Breast epithelium (tissue), 4 donors: ENCODE data around the gene PIAS1. TPM values are rescaled to one million over a fixed set of nuclear protein-coding genes. Genes with fewer than 3 reads are reported as not detected.
A peak's percentile ranks its signal among the peaks of the same experiment; 100 is the strongest.

Source experiments
- DNase-seq, 2 donors: peaks; one replicate each; pipeline ENCODE4 v3.0.0-alpha.2; 2019; ENCODE audit warnings: low spot score in 2 of 2
- H3K27ac ChIP-seq, 2 donors: fragments of 200-600 bp; sonication (generic) in 1 of 2; one replicate each; pipeline ENCODE4 v1.5.1; 2016 to 2019; ENCODE audit warnings: mild to moderate bottlenecking in 1 of 2
- H3K27me3 ChIP-seq, 2 donors: fragments of 200-600 bp; sonication (generic) in 1 of 2; one replicate each; pipeline versions ENCODE4 v1.5.1 to v1.6.0; 2017 to 2019; ENCODE audit warnings: control low read depth in 1 of 2, mild to moderate bottlenecking in 1 of 2
- H3K36me3 ChIP-seq: fragments of 200-600 bp; one replicate; pipeline ENCODE4 v1.5.1; 2019
- H3K4me1 ChIP-seq, 2 donors: fragments of 200-600 bp; sonication (generic); one replicate each; pipeline ENCODE4 v1.5.1; 2016 to 2019; ENCODE audit warnings: control low read depth in 1 of 2
- H3K4me3 ChIP-seq, 3 donors: fragments of 200-600 bp; sonication (generic); 1 replicate in 2 of 3; 2 replicates in 1 of 3; pipeline ENCODE4 v1.5.1; 2016 to 2019; ENCODE audit warnings: mild to moderate bottlenecking in 3 of 3, moderate library complexity in 2 of 3
- H3K9me3 ChIP-seq, 2 donors: fragments of 200-600 bp; sonication (generic) in 1 of 2; one replicate each; pipeline ENCODE4 v1.5.1; 2016 to 2019; ENCODE audit warnings: control low read depth in 1 of 2
- POLR2A ChIP-seq: fragments of 450-650 bp; IDR thresholded peaks from one replicate; pipeline ENCODE4 v1.6.1; 2016; ENCODE audit warnings: antibody characterized with exemption, mild to moderate bottlenecking, moderate library complexity
- POLR2AphosphoS5 ChIP-seq, 3 donors: sonication (generic); formaldehyde crosslinking; IDR thresholded peaks; one replicate each; pipeline ENCODE4 v1.6.1; 2017; ENCODE audit warnings: antibody characterized with exemption in 3 of 3
- intact Hi-C: fragments of 100-400 bp; cut with DNase I; formaldehyde crosslinking; loops from one replicate; pipeline ENCODE4 v1.15.1; 2023; ENCODE audit warnings: low total_unique reads
- total RNA-seq, 3 donors: library from RNA; depleted of rRNA; stranded (reverse); fragments of >200 nt; gene quantifications; one replicate each; pipeline ENCODE4 v1.1.0, GENCODE V29; 2016
- TF ChIP-seq, protein P1 (sequence below), 3 donors: fragments of 450-650 bp; IDR thresholded peaks; one replicate each; pipeline ENCODE4 v1.5.1; 2016 to 2017; ENCODE audit warnings: antibody characterized with exemption in 3 of 3, mild to moderate bottlenecking in 3 of 3, moderate library complexity in 3 of 3

PIAS1 gene
- total RNA-seq, 3 donors from 2014 or later, result 43.9 to 77.4 (median 57.1) TPM

DNA sequence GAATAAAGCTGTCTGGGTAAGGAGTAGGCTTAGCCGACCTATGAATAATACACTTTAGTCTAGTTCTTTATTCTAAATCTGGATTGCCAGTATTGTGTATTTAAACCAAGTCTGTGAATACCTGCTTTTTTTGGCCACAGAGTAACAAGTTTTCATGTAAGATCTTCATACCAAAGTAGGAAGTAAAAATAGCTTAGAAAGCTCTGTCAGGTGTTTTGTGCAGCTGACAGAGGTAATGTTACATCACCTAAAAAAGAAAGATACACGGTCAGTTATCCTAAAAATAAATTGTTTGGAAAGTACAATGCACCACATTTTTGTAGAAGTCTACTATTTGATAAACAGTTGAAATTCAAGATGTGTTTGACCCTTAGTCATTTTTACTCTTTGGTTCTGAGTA is 134.5 kb downstream of the PIAS1 start:
- H3K9me3 ChIP-seq, result no peaks in the 10 kb centered on the region
- no peaks in the 10 kb centered on the region for H3K27me3 ChIP-seq
- no peaks in the 10 kb centered on the region for H3K36me3 ChIP-seq
- peak overlapping the region; percentile 34 to 42 for H3K27ac ChIP-seq
- no peaks in the 10 kb centered on the region for H3K4me1 ChIP-seq
- no peak overlapping the region for H3K4me3 ChIP-seq
- intact Hi-C loops, result no loop called here
- DNase-seq, result no peak
- TF ChIP-seq, protein P1, sequence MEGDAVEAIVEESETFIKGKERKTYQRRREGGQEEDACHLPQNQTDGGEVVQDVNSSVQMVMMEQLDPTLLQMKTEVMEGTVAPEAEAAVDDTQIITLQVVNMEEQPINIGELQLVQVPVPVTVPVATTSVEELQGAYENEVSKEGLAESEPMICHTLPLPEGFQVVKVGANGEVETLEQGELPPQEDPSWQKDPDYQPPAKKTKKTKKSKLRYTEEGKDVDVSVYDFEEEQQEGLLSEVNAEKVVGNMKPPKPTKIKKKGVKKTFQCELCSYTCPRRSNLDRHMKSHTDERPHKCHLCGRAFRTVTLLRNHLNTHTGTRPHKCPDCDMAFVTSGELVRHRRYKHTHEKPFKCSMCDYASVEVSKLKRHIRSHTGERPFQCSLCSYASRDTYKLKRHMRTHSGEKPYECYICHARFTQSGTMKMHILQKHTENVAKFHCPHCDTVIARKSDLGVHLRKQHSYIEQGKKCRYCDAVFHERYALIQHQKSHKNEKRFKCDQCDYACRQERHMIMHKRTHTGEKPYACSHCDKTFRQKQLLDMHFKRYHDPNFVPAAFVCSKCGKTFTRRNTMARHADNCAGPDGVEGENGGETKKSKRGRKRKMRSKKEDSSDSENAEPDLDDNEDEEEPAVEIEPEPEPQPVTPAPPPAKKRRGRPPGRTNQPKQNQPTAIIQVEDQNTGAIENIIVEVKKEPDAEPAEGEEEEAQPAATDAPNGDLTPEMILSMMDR (IDR thresholded peaks at IDR 0.05), result no peak
- TF ChIP-seq POLR2A (no peak), POLR2AphosphoS5 (IDR thresholded peaks at IDR 0.05) (no peak)

DNA sequence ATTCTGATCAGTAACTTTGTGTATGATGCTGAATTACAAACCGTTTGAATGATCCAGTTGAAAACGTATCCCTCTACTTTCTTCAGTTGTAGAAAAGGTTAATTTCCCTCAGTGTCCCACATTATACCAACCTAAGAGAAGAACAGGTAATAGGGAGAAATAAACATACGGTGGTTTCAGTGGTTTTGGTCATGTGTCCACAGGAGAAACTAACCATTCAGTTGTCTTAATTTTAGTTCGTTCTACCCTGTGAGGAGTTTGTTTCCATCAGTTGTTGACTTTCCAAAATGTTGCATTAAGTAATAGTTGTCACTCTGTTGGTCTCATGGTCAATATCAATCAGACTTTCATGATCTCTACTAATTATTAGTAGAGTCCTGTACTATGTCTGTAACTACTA is 135.9 kb downstream of the PIAS1 start:
- H3K36me3 ChIP-seq, result no peaks in the 10 kb centered on the region
- no peak overlapping the region for H3K27ac ChIP-seq
- DNase-seq, result no peak
- intact Hi-C loops, result no loop called here
- no peak overlapping the region for H3K4me3 ChIP-seq
- no peaks in the 10 kb centered on the region for H3K9me3 ChIP-seq
- H3K4me1 ChIP-seq, result no peaks in the 10 kb centered on the region
- H3K27me3 ChIP-seq, result no peaks in the 10 kb centered on the region
- TF ChIP-seq, protein P1 (IDR thresholded peaks at IDR 0.05), result no peak
- TF ChIP-seq POLR2AphosphoS5 (IDR thresholded peaks at IDR 0.05), result no peak

DNA sequence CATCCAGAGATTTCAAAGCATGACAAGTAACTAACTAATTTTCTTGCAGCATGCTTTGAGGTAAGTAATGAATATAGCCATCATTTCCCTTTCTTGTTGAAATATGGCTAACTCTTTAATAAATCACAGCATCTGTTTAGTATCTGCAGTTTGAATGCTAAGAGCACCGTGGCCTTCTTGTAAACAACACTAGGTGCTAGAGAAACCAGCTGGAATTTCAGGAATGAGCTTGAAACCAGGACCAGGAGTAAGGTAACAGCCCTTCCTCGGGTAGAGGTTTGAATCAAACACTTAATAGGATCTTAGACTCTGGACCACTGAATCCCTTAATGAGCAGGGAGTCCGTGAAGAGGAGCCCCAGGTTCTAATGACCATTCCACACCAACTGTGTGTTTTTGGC is 137.4 kb downstream of the PIAS1 start:
- H3K4me1 ChIP-seq, result no peaks in the 10 kb centered on the region
- no peaks in the 10 kb centered on the region for H3K36me3 ChIP-seq
- no peak for TF ChIP-seq POLR2A
- TF ChIP-seq POLR2AphosphoS5 (IDR thresholded peaks at IDR 0.05), result no peak
- TF ChIP-seq, protein P1 (IDR thresholded peaks at IDR 0.05), result no peak
- H3K4me3 ChIP-seq, result no peak overlapping the region
- H3K27me3 ChIP-seq, result no peaks in the 10 kb centered on the region
- no peaks in the 10 kb centered on the region for H3K9me3 ChIP-seq
- peak overlapping the region in 1 of 2 donors; percentile 21 for H3K27ac ChIP-seq
- intact Hi-C loops, result no loop called here
- no peak for DNase-seq

DNA sequence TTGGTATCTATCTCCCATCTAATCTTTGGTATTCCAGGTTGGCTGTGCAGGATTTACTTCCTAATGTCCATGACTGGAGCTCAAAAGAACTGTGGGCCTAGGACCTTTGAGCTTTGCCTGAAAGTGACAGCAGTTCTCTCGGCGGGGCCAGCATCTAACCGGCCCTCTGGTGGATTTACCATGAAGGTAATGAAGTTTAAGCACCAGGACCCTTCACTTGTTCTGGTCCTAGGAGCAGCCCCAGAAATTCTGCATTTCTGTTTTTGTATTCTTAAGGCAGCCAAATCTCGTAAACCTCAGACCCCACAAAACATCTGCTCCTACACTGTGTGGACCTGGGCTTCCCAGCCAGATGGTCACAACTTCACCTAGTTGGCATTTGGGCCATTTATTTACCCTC is 138.0 kb downstream of the PIAS1 start:
- Histone ChIP-seq H3K4me3 (no peak overlapping the region), H3K9me3 (no peaks in the 10 kb centered on the region), H3K27ac (no peak overlapping the region), H3K27me3 (no peaks in the 10 kb centered on the region), H3K4me1 (no peaks in the 10 kb centered on the region), H3K36me3 (no peaks in the 10 kb centered on the region)
- intact Hi-C loops, result no loop called here
- no peak for DNase-seq
- TF ChIP-seq POLR2A (no peak), POLR2AphosphoS5 (IDR thresholded peaks at IDR 0.05) (no peak)
- TF ChIP-seq, protein P1 (IDR thresholded peaks at IDR 0.05), result no peak

DNA sequence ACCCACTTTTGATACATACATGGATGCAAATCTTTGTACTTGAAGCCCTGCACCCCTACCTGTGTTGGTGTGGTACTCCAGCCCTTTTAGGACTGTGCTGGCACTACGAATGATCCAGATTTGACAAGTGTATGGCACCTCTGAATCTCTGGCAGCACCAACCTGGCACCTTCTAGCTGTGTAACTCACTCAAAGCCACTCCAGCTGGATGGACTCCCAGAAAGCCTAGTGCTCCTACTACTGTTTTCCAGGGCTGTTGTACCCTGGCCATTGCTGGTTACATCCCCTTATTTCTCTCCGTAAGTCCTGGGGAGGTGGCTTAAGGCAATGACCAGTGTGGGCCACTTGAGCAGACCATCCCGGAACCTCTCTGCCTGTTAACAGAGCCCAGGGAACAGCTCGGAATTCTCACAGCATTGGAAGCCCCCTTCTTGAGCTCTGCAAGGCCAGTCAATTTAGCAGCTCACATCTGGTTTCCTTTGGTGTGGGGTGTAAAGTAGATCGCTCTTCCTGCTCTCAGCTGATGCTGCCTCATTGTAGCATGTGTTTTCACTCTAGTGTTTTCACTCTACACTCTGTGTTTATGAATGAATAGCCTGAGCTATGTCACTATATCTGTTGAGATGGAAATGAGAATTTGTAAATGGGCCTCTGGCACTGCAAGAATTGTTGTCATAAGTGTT is 138.8 kb downstream of the PIAS1 start:
- Histone ChIP-seq H3K4me1 (no peaks in the 10 kb centered on the region), H3K36me3 (no peaks in the 10 kb centered on the region), H3K9me3 (no peaks in the 10 kb centered on the region), H3K4me3 (no peak overlapping the region), H3K27ac (no peak overlapping the region), H3K27me3 (no peaks in the 10 kb centered on the region)
- intact Hi-C loops, result no loop called here
- DNase-seq, result no peak
- TF ChIP-seq, protein P1 (IDR thresholded peaks at IDR 0.05), result no peak
- TF ChIP-seq POLR2A, result no peak
- TF ChIP-seq POLR2AphosphoS5 (IDR thresholded peaks at IDR 0.05), result no peak
